ENCODE measurements around the gene GABBR2.

GABBR2 gene

GRCh38 chr9:98331536-98332259 lies 377.0 kb downstream of the GABBR2 start:
- DNase-seq = no peak

GRCh38 chr9:98330831-98331230 lies 377.9 kb downstream of the GABBR2 start:
- no peak for DNase-seq

GRCh38 chr9:98329904-98330303 lies 378.8 kb downstream of the GABBR2 start:
- no peak for DNase-seq

- no peak for DNase-seq
Observed at GRCh38 chr9:98329281-98329680, 379.5 kb downstream of the GABBR2 start.

GRCh38 chr9:98328770-98329169 lies 380.0 kb downstream of the GABBR2 start:
- no peak for DNase-seq

- DNase-seq = no peak
Observed at GRCh38 chr9:98328141-98328540, 380.6 kb downstream of the GABBR2 start.

- DNase-seq = no peak
Observed at GRCh38 chr9:98327249-98327561, 381.5 kb downstream of the GABBR2 start.

GRCh38 chr9:98326459-98327248 lies 382.1 kb downstream of the GABBR2 start:
- DNase-seq = peak in 1 of 2 experiments; percentile 7

GRCh38 chr9:98324801-98325200 lies 383.9 kb downstream of the GABBR2 start:
- no peak for DNase-seq

- no peak for DNase-seq
Observed at GRCh38 chr9:98323831-98324135, 385.0 kb downstream of the GABBR2 start.

GRCh38 chr9:98323051-98323830 lies 385.5 kb downstream of the GABBR2 start:
- DNase-seq = no peak

- no peak for DNase-seq
Observed at GRCh38 chr9:98321269-98321668, 387.5 kb downstream of the GABBR2 start.

- DNase-seq = no peak
Observed at GRCh38 chr9:98318834-98319478, 389.8 kb downstream of the GABBR2 start.

GRCh38 chr9:98318041-98318790 lies 390.5 kb downstream of the GABBR2 start:
- no peak for DNase-seq

GRCh38 chr9:98317134-98317857 lies 391.4 kb downstream of the GABBR2 start:
- DNase-seq = no peak

- no peak for DNase-seq
Observed at GRCh38 chr9:98316445-98317133, 392.1 kb downstream of the GABBR2 start.

- DNase-seq = peak; percentile 60 to 73
Observed at GRCh38 chr9:98315551-98316060, 393.1 kb downstream of the GABBR2 start.

- no peak for DNase-seq
Observed at GRCh38 chr9:98315067-98315453, 393.7 kb downstream of the GABBR2 start.

- DNase-seq = no peak
Observed at GRCh38 chr9:98314381-98315066, 394.2 kb downstream of the GABBR2 start.

- no peak for DNase-seq
Observed at GRCh38 chr9:98312365-98312764, 396.4 kb downstream of the GABBR2 start.

All from NCI-H446 (cell line).